NCI-H526 (cell line): ENCODE data around the gene PLXNA2.

Experiments used
- DNase-seq, 2 experiments: peaks; one replicate each; lab custom pipeline; 2025; lab: John Stamatoyannopoulos, UW

The PLXNA2 gene

DNA sequence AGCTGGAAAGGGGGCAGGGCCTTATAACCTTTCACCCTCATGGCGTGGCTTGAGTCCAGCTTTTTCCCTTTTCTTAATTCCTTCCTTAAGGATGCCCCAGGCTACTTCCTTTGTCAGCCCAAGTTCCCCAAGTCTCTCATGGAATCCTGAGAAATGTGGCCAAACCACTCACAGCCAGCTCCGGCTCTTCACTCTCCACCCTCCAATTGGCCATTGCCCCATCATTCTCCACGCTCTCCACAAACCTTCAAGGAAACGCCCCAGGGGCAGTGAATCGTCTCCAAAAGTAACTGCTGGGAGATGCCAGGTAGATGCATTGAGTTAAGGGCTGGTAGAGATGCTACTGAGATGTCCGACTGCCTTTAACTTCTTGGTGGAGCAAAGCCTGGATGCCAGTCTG, 219.8 kb downstream of the PLXNA2 start:
- DNase-seq, result no peak

DNA sequence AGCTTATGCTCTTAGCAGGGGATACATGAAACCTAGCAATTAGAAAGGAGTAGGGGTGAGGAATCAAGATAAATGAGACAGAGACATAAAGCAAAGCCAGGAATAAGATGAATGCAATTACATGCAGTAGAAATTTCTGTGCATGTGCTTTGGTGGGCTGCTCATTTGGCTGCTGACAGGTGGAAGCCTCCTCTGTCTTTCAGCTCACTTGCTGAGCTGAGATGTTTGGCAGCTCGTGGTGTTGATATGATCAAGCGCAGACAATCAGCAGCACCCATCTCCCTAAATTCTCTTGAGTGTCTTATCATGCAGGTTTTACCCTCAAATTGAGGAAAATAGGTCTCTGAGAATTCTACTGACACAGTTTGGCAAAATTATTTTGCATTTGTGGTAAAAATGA, 224.9 kb downstream of the PLXNA2 start:
- no peak for DNase-seq

- no peak for DNase-seq
Measured at GRCh38 chr1:208015255-208015654, 228.9 kb downstream of the PLXNA2 start.

DNA sequence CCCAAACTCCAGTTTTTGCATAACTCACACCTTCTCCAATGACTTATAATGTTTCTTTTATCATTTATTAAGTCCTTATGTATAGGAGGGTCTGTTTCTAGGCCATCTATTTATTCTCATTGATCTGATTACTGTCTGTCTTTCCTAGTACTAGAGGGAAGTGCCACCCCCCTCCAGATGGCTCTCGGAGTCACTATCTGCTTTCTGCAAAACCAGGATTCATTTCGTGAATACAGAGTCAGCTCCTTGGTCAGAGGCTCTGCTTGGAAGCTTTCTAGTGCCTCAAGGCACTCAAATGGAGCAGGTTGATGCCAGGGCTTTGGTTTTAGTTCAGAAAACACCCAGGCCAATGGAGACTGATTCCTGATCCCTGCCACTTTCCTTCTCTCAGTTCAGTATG, 231.0 kb downstream of the PLXNA2 start:
- no peak for DNase-seq

DNA sequence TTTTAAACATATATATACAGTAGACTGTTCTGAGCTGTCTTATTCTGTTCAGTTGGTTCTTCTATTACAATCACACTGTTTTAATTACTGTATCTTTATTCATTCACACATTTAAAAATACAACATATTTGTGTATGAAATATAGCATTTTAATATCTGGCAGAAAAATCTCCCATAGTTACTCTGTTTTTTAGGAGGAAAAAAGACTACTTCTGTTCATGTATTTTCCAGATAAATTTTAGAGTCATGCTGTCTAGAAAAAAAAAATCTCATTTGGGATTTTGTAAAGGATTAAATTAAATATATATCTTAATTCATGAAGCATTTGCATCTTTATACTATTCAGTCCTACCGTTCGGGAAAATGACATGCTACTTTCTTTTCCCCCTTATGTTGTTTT, 231.5 kb downstream of the PLXNA2 start:
- DNase-seq, result no peak

DNA sequence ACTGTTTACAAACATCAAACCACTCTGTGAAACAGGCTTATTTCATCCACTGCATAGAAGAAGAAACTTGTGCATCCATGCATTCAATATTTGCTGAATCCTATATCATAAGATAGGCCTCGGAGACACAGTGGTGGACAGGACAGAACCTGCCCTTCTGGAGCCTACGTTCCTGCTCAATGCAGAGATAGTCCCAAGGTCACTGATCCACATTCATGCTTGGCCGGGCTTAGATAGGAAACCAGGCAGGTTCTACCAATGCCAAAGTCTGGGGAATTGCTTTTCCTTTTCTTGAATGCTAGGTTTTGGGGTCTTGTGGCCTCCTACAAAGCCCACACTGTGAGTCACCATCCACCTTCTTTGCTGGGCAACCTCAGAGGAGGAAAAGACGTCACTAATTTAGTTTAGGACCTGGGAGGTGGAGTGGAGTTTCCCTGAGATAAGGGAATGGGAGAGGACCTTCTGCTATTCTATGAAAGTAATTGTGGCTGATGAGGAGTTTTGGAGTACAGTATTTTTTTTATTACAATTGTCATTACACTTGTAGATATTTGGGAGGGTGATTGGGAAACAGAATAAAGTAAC, 233.6 kb downstream of the PLXNA2 start:
- no peak for DNase-seq

GRCh38 chr1:208009706-208010444, 234.3 kb downstream of the PLXNA2 start:
- no peak for DNase-seq

GRCh38 chr1:208009303-208009702, 234.9 kb downstream of the PLXNA2 start:
- no peak for DNase-seq

DNA sequence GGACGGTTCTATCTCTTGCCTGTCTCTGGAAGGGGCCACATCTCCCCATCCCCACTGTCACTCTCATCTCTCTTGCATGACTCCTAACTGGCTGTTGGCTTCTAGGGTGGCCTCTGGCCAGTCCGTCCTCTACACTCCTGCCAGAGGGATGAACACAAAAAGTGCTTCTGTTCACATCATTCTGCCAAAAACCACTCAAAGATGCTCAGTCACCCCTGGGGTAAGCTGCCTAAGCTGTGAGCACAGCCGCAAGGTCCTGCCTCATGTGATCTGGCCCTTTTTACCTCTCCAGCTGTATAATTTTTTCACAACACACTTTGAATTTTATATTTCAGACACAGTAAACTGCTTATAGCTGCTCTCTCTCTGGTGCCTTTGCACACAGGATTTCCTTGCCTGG, 235.7 kb downstream of the PLXNA2 start:
- no peak for DNase-seq

DNA sequence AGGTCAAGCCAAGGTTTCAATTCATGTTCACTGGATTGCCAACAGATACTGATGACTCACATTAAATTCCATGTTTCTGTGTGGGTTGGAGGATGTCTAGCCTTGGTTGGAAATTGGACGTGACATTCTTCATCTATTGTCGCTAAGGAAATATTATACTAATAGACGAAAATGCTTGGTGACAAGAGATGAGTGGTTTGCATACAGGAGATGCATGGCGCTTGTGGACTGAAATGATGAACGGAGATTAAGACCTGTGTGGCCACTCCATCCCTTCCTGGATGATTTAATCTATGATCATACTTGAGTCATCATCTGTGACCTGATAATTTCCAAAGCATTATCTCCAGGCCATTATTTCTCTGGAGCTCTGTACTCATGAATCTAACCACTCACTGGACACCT, 236.2 kb downstream of the PLXNA2 start:
- no peak for DNase-seq

GRCh38 chr1:208007319-208007937, 236.8 kb downstream of the PLXNA2 start:
- no peak for DNase-seq

- DNase-seq, result no peak
Measured at GRCh38 chr1:208006258-208006920, 237.8 kb downstream of the PLXNA2 start.

- DNase-seq, result no peak
Measured at GRCh38 chr1:208004851-208005250, 239.3 kb downstream of the PLXNA2 start.

DNA sequence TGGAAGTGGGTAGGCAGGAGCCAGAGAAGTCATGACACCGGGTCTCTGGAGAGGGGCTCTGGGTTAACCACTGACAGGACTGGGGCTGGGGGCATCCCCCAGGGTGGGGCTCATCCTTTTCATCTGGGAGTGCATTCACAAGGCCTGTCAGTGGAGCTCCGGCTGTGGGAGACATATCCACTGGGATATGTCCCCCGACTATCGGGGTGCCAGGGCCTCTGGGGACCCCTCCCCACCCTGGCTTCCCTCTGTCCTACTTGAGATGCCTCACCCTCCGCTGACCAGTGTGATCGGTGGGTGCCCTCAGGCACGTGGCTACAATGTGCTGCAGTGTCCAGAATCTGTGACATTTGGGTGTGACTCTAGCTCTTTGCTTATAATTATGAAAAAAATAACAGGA, 240.9 kb downstream of the PLXNA2 start:
- no peak for DNase-seq

GRCh38 chr1:208002672-208003071, 241.5 kb downstream of the PLXNA2 start:
- DNase-seq, result no peak

GRCh38 chr1:208002078-208002477, 242.1 kb downstream of the PLXNA2 start:
- no peak for DNase-seq

- DNase-seq, result no peak
Measured at GRCh38 chr1:208000504-208000903, 243.7 kb downstream of the PLXNA2 start.

DNA sequence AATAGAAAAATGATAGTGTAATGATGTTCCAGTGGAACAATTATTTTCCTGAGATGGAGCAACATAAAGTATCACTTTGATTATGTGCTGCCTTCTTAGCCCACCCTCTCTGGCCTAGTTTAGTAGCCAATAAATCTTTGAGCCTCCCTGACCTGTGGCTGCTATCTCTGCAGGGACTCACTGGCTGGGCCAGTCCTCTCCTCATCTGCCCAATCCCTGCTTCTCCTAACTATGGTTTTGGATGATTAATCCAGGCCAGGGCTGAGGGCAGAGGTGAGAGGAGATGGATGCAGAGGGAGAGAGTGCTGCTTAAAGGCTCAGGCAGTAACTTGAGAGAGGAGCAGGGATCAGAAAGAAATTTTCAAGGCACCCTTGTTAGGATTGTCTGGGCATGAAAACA, 244.2 kb downstream of the PLXNA2 start:
- DNase-seq, result no peak

DNA sequence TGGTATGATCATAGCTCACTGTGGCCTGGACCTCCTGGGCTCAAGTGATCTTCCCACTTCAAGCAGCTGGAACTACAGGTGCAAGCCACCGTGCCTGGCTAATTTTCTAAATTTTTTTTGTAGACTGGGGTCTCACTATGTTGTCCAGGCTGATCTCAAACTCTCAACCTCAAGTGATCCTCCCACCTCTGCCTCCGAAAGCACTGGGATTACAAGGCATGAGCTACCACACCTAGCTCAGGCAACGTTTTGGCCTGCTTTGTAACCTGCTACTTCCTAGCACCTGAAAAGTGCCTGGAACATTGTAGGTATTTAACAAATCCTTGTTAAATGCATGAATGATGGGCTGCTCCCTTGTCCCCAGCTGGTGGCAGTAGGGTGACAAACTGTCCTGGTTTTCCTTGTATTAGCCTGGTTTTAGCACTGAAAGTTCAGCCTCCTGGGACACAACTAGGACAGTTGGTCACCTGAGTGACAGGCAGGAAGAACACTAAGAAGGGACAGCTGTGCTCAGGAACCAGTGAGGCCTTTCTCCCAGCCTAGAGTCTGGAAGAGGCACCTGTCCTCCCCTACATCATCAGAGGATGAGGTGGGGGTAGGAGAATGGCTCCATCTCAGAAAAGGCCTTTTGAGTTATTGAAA, 244.8 kb downstream of the PLXNA2 start:
- DNase-seq, result no peak

DNA sequence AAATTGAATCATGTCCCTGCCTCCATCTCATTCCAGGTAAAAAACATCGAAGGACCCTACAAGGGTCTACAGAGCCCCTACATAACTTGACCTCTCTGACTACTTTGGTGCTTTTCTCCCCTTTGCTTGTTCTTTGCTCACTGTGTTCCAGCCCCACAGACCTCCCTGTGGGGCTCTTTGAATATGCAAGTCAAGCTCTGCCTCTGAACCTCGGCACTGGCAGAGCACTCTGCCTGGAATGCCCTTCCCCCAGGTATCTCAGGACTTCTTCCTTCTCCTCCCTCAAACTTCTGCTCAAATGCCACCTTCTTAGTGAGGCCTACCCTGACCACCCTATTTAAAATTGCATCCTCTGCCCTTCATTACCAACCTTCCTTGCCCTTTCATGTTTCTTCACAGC, 245.5 kb downstream of the PLXNA2 start:
- DNase-seq, result no peak

DNA sequence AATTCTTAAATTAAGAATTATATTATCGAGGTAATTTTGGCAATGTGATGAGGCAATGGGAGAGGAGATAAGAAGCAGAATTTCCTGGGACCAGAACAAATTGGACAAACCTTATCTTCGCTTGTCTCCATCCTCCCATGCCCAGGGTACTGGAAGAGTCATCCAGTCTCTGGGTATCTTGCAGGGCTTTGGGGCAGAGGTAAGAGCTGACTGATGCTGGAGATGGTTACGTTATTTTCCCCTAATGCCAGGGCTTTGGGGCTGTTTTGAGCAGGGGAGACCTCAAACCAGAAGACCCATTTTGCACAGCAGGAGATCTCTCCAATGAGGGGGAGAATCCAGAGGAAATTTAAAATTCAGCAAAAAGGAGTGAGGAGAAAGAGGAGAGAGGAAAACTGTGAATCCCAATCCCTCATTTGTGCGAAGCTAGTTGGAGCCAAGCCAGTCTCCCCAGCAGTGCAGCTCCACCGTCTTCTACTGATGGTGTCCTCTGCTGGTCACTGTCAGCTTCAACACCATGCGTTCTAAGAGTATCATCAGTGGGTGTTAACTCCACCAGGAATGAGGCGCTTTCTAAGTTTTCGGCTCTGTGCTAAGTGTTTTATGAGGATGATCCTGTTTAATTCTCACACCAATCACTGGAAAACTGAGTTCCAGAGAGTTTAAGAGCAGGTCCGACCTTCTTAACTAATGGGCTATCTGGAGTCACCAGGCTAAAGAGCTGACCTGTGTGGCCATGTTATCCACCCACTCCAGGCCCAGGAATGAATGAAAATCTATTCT, 246.5 kb downstream of the PLXNA2 start:
- DNase-seq, result peak; percentile 37 to 61

- DNase-seq, result no peak
Measured at GRCh38 chr1:207996636-207997035, 247.5 kb downstream of the PLXNA2 start.
